ENCODE data around the gene PHACTR1.

PHACTR1 gene

GRCh38 chr6:13238017-13238416, 521.5 kb downstream of the PHACTR1 start:
- no peak overlapping the region for H2AFZ ChIP-seq (ENCODE audit: low read length)
- H3K79me2 ChIP-seq (ENCODE audit: insufficient read depth, low read length), result no peaks in the 10 kb centered on the region
- TF ChIP-seq, protein P1, sequence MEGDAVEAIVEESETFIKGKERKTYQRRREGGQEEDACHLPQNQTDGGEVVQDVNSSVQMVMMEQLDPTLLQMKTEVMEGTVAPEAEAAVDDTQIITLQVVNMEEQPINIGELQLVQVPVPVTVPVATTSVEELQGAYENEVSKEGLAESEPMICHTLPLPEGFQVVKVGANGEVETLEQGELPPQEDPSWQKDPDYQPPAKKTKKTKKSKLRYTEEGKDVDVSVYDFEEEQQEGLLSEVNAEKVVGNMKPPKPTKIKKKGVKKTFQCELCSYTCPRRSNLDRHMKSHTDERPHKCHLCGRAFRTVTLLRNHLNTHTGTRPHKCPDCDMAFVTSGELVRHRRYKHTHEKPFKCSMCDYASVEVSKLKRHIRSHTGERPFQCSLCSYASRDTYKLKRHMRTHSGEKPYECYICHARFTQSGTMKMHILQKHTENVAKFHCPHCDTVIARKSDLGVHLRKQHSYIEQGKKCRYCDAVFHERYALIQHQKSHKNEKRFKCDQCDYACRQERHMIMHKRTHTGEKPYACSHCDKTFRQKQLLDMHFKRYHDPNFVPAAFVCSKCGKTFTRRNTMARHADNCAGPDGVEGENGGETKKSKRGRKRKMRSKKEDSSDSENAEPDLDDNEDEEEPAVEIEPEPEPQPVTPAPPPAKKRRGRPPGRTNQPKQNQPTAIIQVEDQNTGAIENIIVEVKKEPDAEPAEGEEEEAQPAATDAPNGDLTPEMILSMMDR (IDR thresholded peaks at IDR 0.05; ENCODE audit: low read length), result no peak

DNA sequence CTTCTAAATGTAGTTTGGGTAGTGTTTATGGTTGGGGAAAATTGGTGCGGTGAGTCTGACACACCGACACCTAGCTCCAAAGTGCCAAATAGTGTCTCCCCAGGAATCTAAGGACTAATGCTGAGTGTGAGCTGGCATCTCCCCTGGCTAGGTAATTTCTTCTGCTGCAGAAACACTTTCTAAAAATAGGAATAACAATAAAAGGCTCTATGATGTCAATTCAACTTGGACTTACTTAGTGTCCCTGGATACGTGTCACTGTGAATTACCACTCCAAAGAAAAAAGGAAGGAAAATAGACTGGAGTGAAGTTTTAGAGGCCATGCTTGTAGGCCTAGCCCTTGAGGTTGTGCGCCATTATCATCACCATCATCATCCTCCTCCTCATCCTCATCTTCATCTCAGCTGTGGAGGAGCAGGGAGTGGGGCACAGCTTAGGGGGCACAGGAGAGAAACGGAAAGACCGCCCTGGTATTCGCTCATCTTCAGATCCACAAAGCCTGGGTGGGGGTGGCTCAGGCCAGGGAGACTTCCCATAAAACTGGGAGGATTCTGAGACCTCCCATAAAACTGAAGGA, 522.2 kb downstream of the PHACTR1 start:
- Histone ChIP-seq H3K9ac (ENCODE audit: low read length) (no peak overlapping the region), H3K4me3 (ENCODE audit: low read depth, low read length, poor library complexity, severe bottlenecking) (no peak overlapping the region), H3K4me1 (ENCODE audit: insufficient read depth, low read length, severe bottlenecking) (no peaks in the 10 kb centered on the region), H3K36me3 (ENCODE audit: insufficient read depth, low read length) (no peaks in the 10 kb centered on the region), H3K9me2 (ENCODE audit: low read depth, low read length) (no peaks in the 10 kb centered on the region), H3K27me3 (ENCODE audit: insufficient read depth, low read length) (no peaks in the 10 kb centered on the region; the same call in 1 of the 2 replicates), H3K27ac (ENCODE audit: low read depth, low read length, poor library complexity, severe bottlenecking) (no peak overlapping the region), H2AFZ (ENCODE audit: low read length) (no peak overlapping the region), H4K20me1 (ENCODE audit: insufficient read depth, low read length) (no peaks in the 10 kb centered on the region), H3K9me3 (ENCODE audit: low read length) (no peaks in the 10 kb centered on the region), H3F3A (ENCODE audit: insufficient read depth, low read length) (no peaks in the 10 kb centered on the region), H3K4me2 (ENCODE audit: low read length) (no peak overlapping the region), H3K79me2 (ENCODE audit: insufficient read depth, low read length) (no peaks in the 10 kb centered on the region)
- no peak for TF ChIP-seq EZH2 (IDR thresholded peaks at IDR 0.05; ENCODE audit: borderline replicate concordance, low read length)
- TF ChIP-seq, protein P1 (IDR thresholded peaks at IDR 0.05; ENCODE audit: low read length), result no peak

More at GRCh38 chr6:13238017-13238416, 521.5 kb downstream of the PHACTR1 start:
- Histone ChIP-seq H3K4me2 (ENCODE audit: low read length) (no peak overlapping the region), H3K9me2 (ENCODE audit: low read depth, low read length) (no peaks in the 10 kb centered on the region), H3K9ac (ENCODE audit: low read length) (no peak overlapping the region), H3K4me3 (ENCODE audit: low read depth, low read length, poor library complexity, severe bottlenecking) (no peak overlapping the region), H3K4me1 (ENCODE audit: insufficient read depth, low read length, severe bottlenecking) (no peaks in the 10 kb centered on the region), H3F3A (ENCODE audit: insufficient read depth, low read length) (no peaks in the 10 kb centered on the region), H3K9me3 (ENCODE audit: low read length) (no peaks in the 10 kb centered on the region), H3K27ac (ENCODE audit: low read depth, low read length, poor library complexity, severe bottlenecking) (no peak overlapping the region), H4K20me1 (ENCODE audit: insufficient read depth, low read length) (no peaks in the 10 kb centered on the region), H3K36me3 (ENCODE audit: insufficient read depth, low read length) (no peaks in the 10 kb centered on the region), H3K27me3 (ENCODE audit: insufficient read depth, low read length) (no peaks in the 10 kb centered on the region; the same call in 1 of the 2 replicates)

GRCh38 chr6:13239530-13240455, 523.2 kb downstream of the PHACTR1 start:
- Histone ChIP-seq H3K9ac (ENCODE audit: low read length) (no peak overlapping the region), H3K27me3 (ENCODE audit: insufficient read depth, low read length) (no peaks in the 10 kb centered on the region; the same call in 1 of the 2 replicates), H4K20me1 (ENCODE audit: insufficient read depth, low read length) (no peaks in the 10 kb centered on the region), H3K4me2 (ENCODE audit: low read length) (no peak overlapping the region), H3K36me3 (ENCODE audit: insufficient read depth, low read length) (no peaks in the 10 kb centered on the region), H3K27ac (ENCODE audit: low read depth, low read length, poor library complexity, severe bottlenecking) (no peak overlapping the region), H3K9me2 (ENCODE audit: low read depth, low read length) (no peaks in the 10 kb centered on the region), H3K4me1 (ENCODE audit: insufficient read depth, low read length, severe bottlenecking) (no peaks in the 10 kb centered on the region), H3F3A (ENCODE audit: insufficient read depth, low read length) (no peaks in the 10 kb centered on the region), H3K79me2 (ENCODE audit: insufficient read depth, low read length) (no peaks in the 10 kb centered on the region), H2AFZ (ENCODE audit: low read length) (no peak overlapping the region), H3K9me3 (ENCODE audit: low read length) (no peaks in the 10 kb centered on the region), H3K4me3 (ENCODE audit: low read depth, low read length, poor library complexity, severe bottlenecking) (no peak overlapping the region)
- no peak for TF ChIP-seq EZH2 (IDR thresholded peaks at IDR 0.05; ENCODE audit: borderline replicate concordance, low read length)
- TF ChIP-seq, protein P1 (IDR thresholded peaks at IDR 0.05; ENCODE audit: low read length), result no peak

Data from OCI-LY1 (cell line).